K562 (cell line): Measurements from ENCODE around the gene NT5C1A. TPM values are rescaled to one million over a fixed set of nuclear protein-coding genes. Genes with fewer than 3 reads are reported as not detected.
A peak's percentile ranks its signal among the peaks of the same experiment; 100 is the strongest.

ENCODE experiments used
- ATAC-seq: fragments of 200-7000 bp; cut with Tn5 transposase; 3 replicates; pipeline ENCODE4 v1.9.1; 2020; ENCODE audit warnings: moderate library complexity
- BruUV-seq: library from RNA; stranded (reverse); fragments of 400-500 nt; replicated peaks from 2 replicates; lab custom pipeline; 2021; lab: Mats Ljungman, UMichigan
- CTCF ChIA-PET: fragments of 300-600 bp; formaldehyde crosslinking; extraction: SDS; loops from one replicate; lab custom pipeline; 2021; ENCODE audit warnings: low intra/inter-chr PET ratio; lab: Yijun Ruan, JAX
- POLR2A ChIA-PET: fragments of 300-600, 350-650 bp; sonication (Branson Sonifier 250); formaldehyde crosslinking; extraction: SDS; loops from one replicate; lab custom pipeline; 2021; ENCODE audit warnings: antibody characterized with exemption, inconsistent platforms; lab: Yijun Ruan, JAX
- DNase-seq, 4 experiments: peaks; one replicate each; pipeline versions ENCODE4 v3.0.0 to v3.0.0-alpha.2; 2011 to 2018; ENCODE audit warnings: low spot score in 3 of 4, mixed read lengths in 3 of 4; ENCODE audit errors: extremely low read depth in 1 of 4
- FAIRE-seq: peaks from 2 replicates; lab custom pipeline; 2011; peaks lifted over from hg19 to GRCh38; lab: Jason Lieb, UNC
- H2AFZ ChIP-seq: 2 replicates; pipeline ENCODE4 v1.6.0; 2011; ENCODE audit warnings: low read depth, low read length, control low read depth, inconsistent platforms
- H3K27ac ChIP-seq: fragments of 200-600 bp; 3 replicates; pipeline ENCODE4 v1.8.0; 2011; ENCODE audit warnings: low read depth, mild to moderate bottlenecking, control low read depth, inconsistent platforms, low read length, moderate library complexity, mixed read lengths; ENCODE audit errors: extremely low read depth
- H3K27me3 ChIP-seq, 2 experiments: fragments of 300-600 bp in 1 of 2; 2 replicates in 1 of 2; 3 replicates in 1 of 2; pipeline versions ENCODE4 v1.6.0 to v1.8.0; 2011; ENCODE audit warnings: inconsistent platforms in 2 of 2, low read length in 2 of 2, mild to moderate bottlenecking in 1 of 2, mixed read lengths in 1 of 2, moderate library complexity in 1 of 2; ENCODE audit not compliant: control insufficient read depth in 2 of 2, insufficient read depth in 2 of 2
- H3K36me3 ChIP-seq: fragments of 300-600 bp; 3 replicates; pipeline ENCODE4 v1.8.0; 2011; ENCODE audit warnings: mild to moderate bottlenecking, low read length, inconsistent platforms; ENCODE audit not compliant: control insufficient read depth, insufficient read depth
- H3K4me1 ChIP-seq, 2 experiments: fragments of 200-600 bp in 1 of 2; replicated peaks in 1 of 2; 2 replicates in 1 of 2; 3 replicates in 1 of 2; pipeline versions ENCODE4 v1.5.1 to v1.8.0; 2011; ENCODE audit warnings: inconsistent platforms in 2 of 2, low read length in 2 of 2, mild to moderate bottlenecking in 1 of 2, mixed read lengths in 1 of 2, moderate library complexity in 1 of 2; ENCODE audit not compliant: control insufficient read depth in 2 of 2, insufficient read depth in 2 of 2
- H3K4me2 ChIP-seq: 2 replicates; pipeline ENCODE4 v1.6.1; 2011; ENCODE audit warnings: low read length, control low read depth, inconsistent platforms, mixed read lengths; ENCODE audit not compliant: insufficient read depth
- H3K4me3 ChIP-seq: fragments of 200-600 bp; sonication (generic), shearing (Covaris generic); 2 replicates; pipeline ENCODE4 v1.5.1; 2016; ENCODE audit warnings: control low read depth, inconsistent platforms
- H3K79me2 ChIP-seq: fragments of 200-600 bp; 3 replicates; pipeline ENCODE4 v1.8.0; 2011; ENCODE audit warnings: low read length, inconsistent platforms; ENCODE audit not compliant: control insufficient read depth, insufficient read depth
- H3K9ac ChIP-seq, 2 experiments: 2 replicates each; pipeline versions ENCODE4 v1.6.0 to v1.6.1; 2011; ENCODE audit warnings: low read depth in 2 of 2, low read length in 2 of 2, control low read depth in 1 of 2, inconsistent platforms in 1 of 2, mild to moderate bottlenecking in 1 of 2, mixed read lengths in 1 of 2; ENCODE audit not compliant: insufficient read depth in 1 of 2
- H3K9me1 ChIP-seq: one replicate; pipeline ENCODE4 v1.6.0; 2011; ENCODE audit warnings: inconsistent platforms, mild to moderate bottlenecking, low read length, moderate library complexity; ENCODE audit not compliant: control insufficient read depth, insufficient read depth
- H3K9me3 ChIP-seq: replicated peaks from 2 replicates; pipeline ENCODE4 v1.5.1; 2011; ENCODE audit warnings: low read depth, low read length, inconsistent platforms; ENCODE audit not compliant: control insufficient read depth, insufficient read depth
- H4K20me1 ChIP-seq: replicated peaks from 2 replicates; pipeline ENCODE4 v1.6.1; 2011; ENCODE audit warnings: low read length, inconsistent platforms, mixed read lengths; ENCODE audit not compliant: control insufficient read depth, insufficient read depth
- ARID1B ChIP-seq: fragments of 450-650 bp; IDR thresholded peaks from 2 replicates; pipeline ENCODE4 v1.6.1; 2016; ENCODE audit warnings: antibody characterized with exemption, mild to moderate bottlenecking, inconsistent platforms
- DIDO1 ChIP-seq: fragments of 450-650 bp; IDR thresholded peaks from 2 replicates; pipeline ENCODE4 v1.6.1; 2016; ENCODE audit warnings: low read depth, missing biosample characterization, missing genetic modification characterization
- IFI16 ChIP-seq: fragments of 250-450 bp; sonication (Bioruptor Pico); IDR thresholded peaks from 2 replicates; pipeline ENCODE4 v2.1.2; 2022; ENCODE audit warnings: mild to moderate bottlenecking, inconsistent platforms
- RBM22 ChIP-seq: fragments of 200-400 bp; formaldehyde crosslinking; IDR thresholded peaks from 2 replicates; pipeline ENCODE4 v1.6.1; 2018; ENCODE audit warnings: low read length, low read depth; ENCODE audit not compliant: poor library complexity, severe bottlenecking
- TAF1 ChIP-seq: IDR thresholded peaks from 2 replicates; pipeline ENCODE4 v1.6.1; 2011; ENCODE audit warnings: mild to moderate bottlenecking, low read length, moderate library complexity; ENCODE audit not compliant: insufficient read depth, control insufficient read depth, severe bottlenecking; ENCODE audit errors: extremely low read depth
- ZNF224 ChIP-seq: sonication (generic); formaldehyde crosslinking; IDR thresholded peaks from 2 replicates; pipeline ENCODE4 v1.8.0; 2022; ENCODE audit warnings: mild to moderate bottlenecking, missing genetic modification reagents
- ZNF316 ChIP-seq: fragments of 450-650 bp; IDR thresholded peaks from 2 replicates; pipeline ENCODE4 v1.6.1; 2016
- WGBS: fragments of 100-300 bp; shearing (Covaris generic); methylation state at CpG from one replicate; pipeline ENCODE4 v1.1.6; 2016; ENCODE audit warnings: low coverage, mixed read lengths; ENCODE audit not compliant: insufficient coverage; ENCODE audit errors: missing lambda C conversion rate; 5-methylcytosine and 5-hydroxymethylcytosine counted together
- in situ Hi-C: fragments of 300-500 bp; cut with MboI; formaldehyde crosslinking; loops from 4 replicates; pipeline ENCODE4 v1.15.0; 2018; ENCODE audit warnings: inconsistent platforms, mixed read lengths
- intact Hi-C: fragments of 100-400 bp; cut with micrococcal nuclease; formaldehyde crosslinking; loops from 2 replicates; pipeline ENCODE4 v1.14.2; 2022
- polyA plus RNA-seq, 8 experiments: library from polyadenylated mRNA; depleted of rRNA in 4 of 8; stranded (reverse) in 5 of 8; unstranded in 3 of 8; fragments of >200 nt; fragmentation: Nextera tagmentation in 2 of 8; fragmentation: Illumina TruSeq in 1 of 8; extraction: Ambion mirVana in 2 of 8; extraction: Trizol in 1 of 8; gene quantifications; 2 replicates each; pipeline versions ENCODE4 v1.2.1 to v1.2.3, GENCODE V29; 2011 to 2014; ENCODE audit warnings: inconsistent platforms in 1 of 8, missing spikeins in 1 of 8
- total RNA-seq, 7 experiments: library from RNA; depleted of rRNA in 6 of 7; stranded (reverse); fragments of >200 nt in 6 of 7; fragmentation: Illumina TruSeq in 2 of 7; extraction: Trizol in 2 of 7; gene quantifications; 2 replicates each; pipeline versions ENCODE4 v1.2.1 to v1.2.3, GENCODE V29; 2011 to 2021; ENCODE audit warnings: low replicate concordance in 1 of 7
- TF ChIP-seq, protein P1 (sequence below): fragments of 250-450 bp; sonication (Bioruptor Pico); IDR thresholded peaks from 2 replicates; pipeline ENCODE4 v1.8.0; 2022; ENCODE audit warnings: moderate library complexity, mild to moderate bottlenecking, inconsistent platforms
- TF ChIP-seq, protein P2 (sequence below): fragments of 250-450 bp; sonication (Bioruptor Pico); IDR thresholded peaks from 2 replicates; pipeline ENCODE4 v1.6.1; 2021; ENCODE audit warnings: mild to moderate bottlenecking
- TF ChIP-seq, protein P3 (sequence below): fragments of 250-450 bp; sonication (Bioruptor Pico); IDR thresholded peaks from 2 replicates; pipeline ENCODE4 v1.5.0; 2021; ENCODE audit warnings: mild to moderate bottlenecking, moderate library complexity

NT5C1A gene
- total and polyA plus RNA-seq, 9 of the 15 experiments (the other 6 are each of a cell fraction or from before 2014, with no cell fraction given) = not detected

DNA sequence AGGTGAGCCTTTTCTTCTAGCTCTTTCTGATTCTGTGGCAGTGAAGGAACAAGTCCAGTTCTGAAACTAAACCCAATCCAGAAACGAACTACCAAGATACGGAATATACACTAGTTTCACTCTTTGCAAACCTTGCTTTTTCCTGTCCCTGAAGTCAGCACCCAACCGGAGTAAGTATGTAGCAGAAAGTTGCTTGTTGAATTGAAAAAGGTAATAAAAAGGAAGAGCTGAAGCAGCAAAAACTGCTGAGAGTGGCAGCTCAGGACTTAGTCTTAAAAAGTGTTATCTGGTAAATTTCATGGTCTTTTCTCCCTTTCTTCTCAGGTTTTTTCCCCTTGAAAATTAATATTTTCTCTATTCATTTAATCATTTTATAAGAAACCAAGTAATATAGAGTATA lies 9.4 kb upstream of the NT5C1A start:
- Histone ChIP-seq H4K20me1 (no peaks in the 10 kb centered on the region), H3K36me3 (no peaks in the 10 kb centered on the region), H2AFZ (no peak overlapping the region), H3K79me2 (no peaks in the 10 kb centered on the region), H3K9me3 (no peaks in the 10 kb centered on the region), H3K4me3 (no peak overlapping the region), H3K4me2 (no peak overlapping the region), H3K27me3 (peaks cover 32 to 53% of the 10 kb centered on the region in 2 experiments), H3K9ac (no peak overlapping the region), H3K4me1 (peaks cover 5 to 15% of the 10 kb centered on the region in 2 experiments), H3K9me1 (no peaks in the 10 kb centered on the region), H3K27ac (no peak overlapping the region)
- FAIRE-seq (peak; percentile 44), DNase-seq (no peak), ATAC-seq (no peak)
- in situ Hi-C loops = no loop called here
- ChIA-PET POLR2A (interaction anchor here (0.6 to 1.9 kb wide), 7 partner anchors 9 to 640 kb away, joined by 3 to 5 read pairs (median 3); partner anchors contain the start of genes HPCAL4 and NT5C1A), CTCF (no interaction called here)
- BruUV-seq = no TSS peak
- intact Hi-C loops = no loop called here
- WGBS = 0% methylated on average over 3 of the region's 3 CpGs
- no peak for TF ChIP-seq ARID1B
- peak; percentile 51 for TF ChIP-seq ZNF316

DNA sequence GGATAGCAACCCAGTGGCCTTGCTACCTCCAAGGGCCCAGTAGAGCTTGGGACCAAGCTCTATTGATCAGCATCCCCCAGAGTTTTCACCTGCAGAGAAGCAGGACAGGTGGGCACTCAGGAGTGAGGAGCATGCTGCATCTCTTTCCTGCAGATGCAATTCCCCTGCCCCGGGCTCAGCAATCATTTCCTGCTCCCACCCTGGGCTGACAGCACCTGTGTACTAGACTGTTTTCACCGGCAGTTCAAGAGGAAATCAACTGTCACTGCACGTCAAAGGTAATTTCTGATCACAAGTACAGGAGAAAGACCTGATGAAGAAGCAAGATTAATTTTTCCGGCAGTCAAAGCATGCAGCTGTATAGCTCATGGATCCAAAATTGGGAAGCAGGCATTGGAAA lies 8.8 kb upstream of the NT5C1A start:
- H2AFZ ChIP-seq = no peak overlapping the region
- FAIRE-seq = no peak
- no peak for TF ChIP-seq ZNF224 (CRISPR knock-in tag)
- TF ChIP-seq RBM22 = no peak
- TF ChIP-seq, protein P1, sequence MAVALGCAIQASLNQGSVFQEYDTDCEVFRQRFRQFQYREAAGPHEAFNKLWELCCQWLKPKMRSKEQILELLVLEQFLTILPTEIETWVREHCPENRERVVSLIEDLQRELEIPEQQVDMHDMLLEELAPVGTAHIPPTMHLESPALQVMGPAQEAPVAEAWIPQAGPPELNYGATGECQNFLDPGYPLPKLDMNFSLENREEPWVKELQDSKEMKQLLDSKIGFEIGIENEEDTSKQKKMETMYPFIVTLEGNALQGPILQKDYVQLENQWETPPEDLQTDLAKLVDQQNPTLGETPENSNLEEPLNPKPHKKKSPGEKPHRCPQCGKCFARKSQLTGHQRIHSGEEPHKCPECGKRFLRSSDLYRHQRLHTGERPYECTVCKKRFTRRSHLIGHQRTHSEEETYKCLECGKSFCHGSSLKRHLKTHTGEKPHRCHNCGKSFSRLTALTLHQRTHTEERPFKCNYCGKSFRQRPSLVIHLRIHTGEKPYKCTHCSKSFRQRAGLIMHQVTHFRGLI = no peak
- TF ChIP-seq, protein P2, sequence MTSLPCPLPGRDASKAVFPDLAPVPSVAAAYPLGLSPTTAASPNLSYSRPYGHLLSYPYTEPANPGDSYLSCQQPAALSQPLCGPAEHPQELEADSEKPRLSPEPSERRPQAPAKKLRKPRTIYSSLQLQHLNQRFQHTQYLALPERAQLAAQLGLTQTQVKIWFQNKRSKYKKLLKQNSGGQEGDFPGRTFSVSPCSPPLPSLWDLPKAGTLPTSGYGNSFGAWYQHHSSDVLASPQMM (CRISPR knock-in tag) = no peak
- TF ChIP-seq TAF1 = no peak
- no peak for TF ChIP-seq IFI16 (CRISPR knock-in tag)
- TF ChIP-seq DIDO1 (tag) = no peak
- TF ChIP-seq, protein P3, sequence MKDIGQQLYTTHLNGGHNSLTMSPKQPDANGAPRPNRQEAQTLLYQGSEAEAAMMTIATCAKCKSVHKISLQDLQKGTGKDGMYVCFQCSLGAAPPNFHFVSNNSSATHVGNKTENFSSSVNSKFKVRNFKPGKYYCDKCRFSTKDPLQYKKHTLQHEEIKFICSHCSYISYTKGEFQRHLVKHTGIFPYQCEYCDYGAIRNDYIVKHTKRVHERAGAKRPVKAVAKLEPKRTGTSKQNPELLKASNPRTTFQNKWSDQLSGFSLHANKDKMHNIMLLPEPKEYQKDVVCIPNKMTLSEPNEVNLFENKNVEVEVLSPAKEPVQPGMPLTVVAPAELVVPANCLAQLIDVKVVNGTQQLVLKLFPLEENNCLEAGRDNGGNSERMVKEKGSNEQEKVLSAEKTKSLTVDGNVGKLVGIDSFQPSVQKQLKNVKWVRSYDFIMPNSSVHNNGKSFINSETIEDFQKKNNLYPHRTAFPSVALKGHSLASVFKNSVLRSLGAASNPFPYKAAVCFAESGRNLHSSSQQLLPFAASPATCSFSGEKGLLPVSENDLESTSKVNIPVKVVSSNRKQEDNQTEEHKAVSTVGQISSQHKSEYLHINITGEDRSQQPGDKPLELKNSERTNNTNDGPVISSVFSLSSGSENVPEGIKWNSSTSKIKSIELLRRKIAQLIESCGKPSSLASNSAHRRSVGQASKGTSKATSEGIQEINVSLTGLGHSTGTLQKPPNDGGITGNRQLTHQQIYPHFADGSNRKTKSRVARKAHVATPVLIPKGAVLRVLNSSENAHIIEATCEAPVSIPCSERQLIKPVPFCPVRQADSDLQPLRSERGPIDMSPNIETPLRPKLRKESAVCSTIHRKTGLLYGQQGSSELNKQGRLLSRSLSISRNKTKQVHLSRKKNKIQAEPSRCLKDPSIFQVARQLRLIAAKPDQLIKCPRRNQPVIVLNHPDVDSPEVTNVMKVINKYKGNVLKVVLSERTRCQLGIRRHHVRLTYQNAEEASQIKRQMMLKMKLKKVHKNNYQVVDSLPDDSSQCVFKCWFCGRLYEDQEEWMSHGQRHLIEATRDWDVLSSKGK = no peak

More for the DNA sequence above, 8.8 kb upstream of the NT5C1A start:
- in situ Hi-C loops = no loop called here
- no peak overlapping the region for H3K4me2 ChIP-seq
- no peak overlapping the region; a peak in 1 of 4 replicates for H3K9ac ChIP-seq
- H3K4me1 ChIP-seq = peaks cover 5 to 15% of the 10 kb centered on the region in 2 experiments
- intact Hi-C loops = no loop called here
- H3K9me3 ChIP-seq = no peaks in the 10 kb centered on the region
- ATAC-seq (no peak), DNase-seq (no peak)
- peaks cover 31 to 51% of the 10 kb centered on the region in 2 experiments for H3K27me3 ChIP-seq
- H3K79me2 ChIP-seq = no peaks in the 10 kb centered on the region
- no peaks in the 10 kb centered on the region for H3K9me1 ChIP-seq
- ChIA-PET CTCF (no interaction called here), POLR2A (interaction anchor here (0.6 to 1.9 kb wide), 7 partner anchors 10 to 640 kb away, joined by 3 to 5 read pairs (median 3); partner anchors contain the start of gene HPCAL4)
- WGBS = 2% methylated on average over 4 of the region's 4 CpGs
- no peak overlapping the region for H3K4me3 ChIP-seq
- no peak overlapping the region for H3K27ac ChIP-seq
- no peaks in the 10 kb centered on the region for H4K20me1 ChIP-seq
- no TSS peak for BruUV-seq
- H3K36me3 ChIP-seq = no peaks in the 10 kb centered on the region
